ENCODE data around the gene RAB27A. TPM values are rescaled to one million over a fixed set of nuclear protein-coding genes. Genes with fewer than 3 reads are reported as not detected.

Gene RAB27A
- polyA plus RNA-seq, 1 of the 3 experiments (the other 2 are of a cell fraction): 9.6 TPM

DNA sequence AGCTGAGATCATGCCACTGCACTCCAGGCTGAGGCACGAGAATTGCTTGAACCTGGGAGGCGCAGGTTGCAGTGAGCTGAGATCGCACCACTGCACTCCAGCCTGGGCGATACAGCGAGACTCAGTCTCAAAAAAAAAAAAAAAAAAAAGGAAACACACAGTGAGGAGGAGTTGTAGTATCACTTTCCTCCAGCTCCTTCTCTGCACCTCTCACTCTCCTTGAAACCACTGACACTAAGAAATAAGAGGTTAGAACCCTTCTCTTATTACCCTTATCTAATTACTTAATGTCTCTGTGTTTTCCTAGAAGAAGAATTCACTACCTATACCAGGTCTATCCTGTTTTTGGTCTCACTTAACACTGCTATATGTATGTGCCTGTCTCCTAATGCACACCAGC lies 31.7 kb downstream of the RAB27A start:
- TF ChIP-seq GABPA (IDR thresholded peaks at IDR 0.05; ENCODE audit: low read depth) (no peak), JUND (IDR thresholded peaks at IDR 0.05) (no peak), FOXM1 (IDR thresholded peaks at IDR 0.05; ENCODE audit: low read depth) (no peak), RXRA (IDR thresholded peaks at IDR 0.05; ENCODE audit: borderline replicate concordance, low read depth) (no peak)
- TF ChIP-seq, protein P1, sequence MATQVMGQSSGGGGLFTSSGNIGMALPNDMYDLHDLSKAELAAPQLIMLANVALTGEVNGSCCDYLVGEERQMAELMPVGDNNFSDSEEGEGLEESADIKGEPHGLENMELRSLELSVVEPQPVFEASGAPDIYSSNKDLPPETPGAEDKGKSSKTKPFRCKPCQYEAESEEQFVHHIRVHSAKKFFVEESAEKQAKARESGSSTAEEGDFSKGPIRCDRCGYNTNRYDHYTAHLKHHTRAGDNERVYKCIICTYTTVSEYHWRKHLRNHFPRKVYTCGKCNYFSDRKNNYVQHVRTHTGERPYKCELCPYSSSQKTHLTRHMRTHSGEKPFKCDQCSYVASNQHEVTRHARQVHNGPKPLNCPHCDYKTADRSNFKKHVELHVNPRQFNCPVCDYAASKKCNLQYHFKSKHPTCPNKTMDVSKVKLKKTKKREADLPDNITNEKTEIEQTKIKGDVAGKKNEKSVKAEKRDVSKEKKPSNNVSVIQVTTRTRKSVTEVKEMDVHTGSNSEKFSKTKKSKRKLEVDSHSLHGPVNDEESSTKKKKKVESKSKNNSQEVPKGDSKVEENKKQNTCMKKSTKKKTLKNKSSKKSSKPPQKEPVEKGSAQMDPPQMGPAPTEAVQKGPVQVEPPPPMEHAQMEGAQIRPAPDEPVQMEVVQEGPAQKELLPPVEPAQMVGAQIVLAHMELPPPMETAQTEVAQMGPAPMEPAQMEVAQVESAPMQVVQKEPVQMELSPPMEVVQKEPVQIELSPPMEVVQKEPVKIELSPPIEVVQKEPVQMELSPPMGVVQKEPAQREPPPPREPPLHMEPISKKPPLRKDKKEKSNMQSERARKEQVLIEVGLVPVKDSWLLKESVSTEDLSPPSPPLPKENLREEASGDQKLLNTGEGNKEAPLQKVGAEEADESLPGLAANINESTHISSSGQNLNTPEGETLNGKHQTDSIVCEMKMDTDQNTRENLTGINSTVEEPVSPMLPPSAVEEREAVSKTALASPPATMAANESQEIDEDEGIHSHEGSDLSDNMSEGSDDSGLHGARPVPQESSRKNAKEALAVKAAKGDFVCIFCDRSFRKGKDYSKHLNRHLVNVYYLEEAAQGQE (IDR thresholded peaks at IDR 0.05; ENCODE audit: low read depth, low read length): no peak
- no peak overlapping the region for H2AFZ ChIP-seq (ENCODE audit: low read depth)
- H3K9me3 ChIP-seq: no peaks in the 10 kb centered on the region
- POLR2A ChIA-PET: no interaction called here
- DNase-seq: no peak
- H3K4me3 ChIP-seq (ENCODE audit: low read depth in 2 of 2, low read length in 1 of 2): no peak overlapping the region
- H3K4me2 ChIP-seq: no peak overlapping the region
- H3K79me2 ChIP-seq (ENCODE audit: insufficient read depth): no peaks in the 10 kb centered on the region
- H3K36me3 ChIP-seq (replicated peaks in 1 of 2; ENCODE audit: control insufficient read depth in 1 of 2, insufficient read depth in 2 of 2, low read length in 1 of 2): no peaks in the 10 kb centered on the region
- WGBS (ENCODE audit: low lambda C conversion rate): 98% methylated on average over 5 of the region's 5 CpGs
- H3K27ac ChIP-seq (ENCODE audit: low read depth in 2 of 2, low read length in 1 of 2): no peak overlapping the region
- H4K20me1 ChIP-seq (ENCODE audit: insufficient read depth): no peaks in the 10 kb centered on the region
- H3K9me2 ChIP-seq: no peaks in the 10 kb centered on the region
- no peak overlapping the region for H3K9ac ChIP-seq
- peaks cover 4% of the 10 kb centered on the region for H3F3A ChIP-seq (replicated peaks; ENCODE audit: insufficient read depth)
- CTCF ChIA-PET: interaction anchor here (0.9 kb wide), 1 partner anchor 24 kb away, joined by 3 read pairs; no protein-coding TSS in a partner anchor
- no peaks in the 10 kb centered on the region for H3K27me3 ChIP-seq (ENCODE audit: insufficient read depth)
- H3K4me1 ChIP-seq (ENCODE audit: control insufficient read depth in 1 of 2, insufficient read depth in 2 of 2, low read depth in 1 of 2, low read length in 1 of 2): peaks cover 0 to 7% of the 10 kb centered on the region in 2 experiments; a peak in 1 of 4 replicates

DNA sequence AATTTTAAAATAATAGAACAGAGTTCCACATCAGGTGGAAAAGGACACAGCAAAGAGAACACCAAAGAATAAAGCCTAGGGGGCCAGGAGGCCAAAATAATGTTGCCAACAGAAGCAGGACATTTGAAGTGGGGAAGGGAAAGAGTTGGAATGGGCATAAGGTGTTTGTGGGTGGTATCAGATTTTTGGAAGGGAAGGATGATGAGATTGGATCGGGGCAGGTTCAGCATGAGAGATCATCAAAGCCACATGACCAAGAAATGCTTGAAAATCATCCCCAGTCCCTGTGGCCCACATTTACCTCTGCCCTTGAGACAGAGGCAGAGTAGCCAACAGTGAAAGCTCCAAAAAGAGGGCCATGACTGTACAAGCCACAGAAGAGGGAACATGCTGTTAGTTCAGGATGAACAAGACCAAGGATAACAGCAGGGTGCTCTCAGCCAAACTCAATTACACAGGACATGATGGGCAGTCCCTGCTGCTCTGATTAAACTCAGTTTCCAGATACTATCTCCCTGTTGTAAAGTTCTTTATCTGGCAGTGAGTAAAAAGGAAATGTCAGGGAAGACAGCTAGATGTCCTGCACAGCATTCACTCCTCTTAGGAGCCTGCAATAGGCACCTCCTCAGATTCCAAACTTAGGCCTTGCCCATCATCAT lies 32.5 kb downstream of the RAB27A start:
- H3K36me3 ChIP-seq (replicated peaks in 1 of 2; ENCODE audit: control insufficient read depth in 1 of 2, insufficient read depth in 2 of 2, low read length in 1 of 2): no peaks in the 10 kb centered on the region
- 100% methylated on average over 1 of the region's 1 CpG for WGBS (ENCODE audit: low lambda C conversion rate)

More for the DNA sequence above, 32.5 kb downstream of the RAB27A start:
- Histone ChIP-seq H3K27ac (ENCODE audit: low read depth in 2 of 2, low read length in 1 of 2) (no peak overlapping the region; a peak in 1 of 4 replicates), H3F3A (replicated peaks; ENCODE audit: insufficient read depth) (peaks cover 4% of the 10 kb centered on the region), H3K4me1 (ENCODE audit: control insufficient read depth in 1 of 2, insufficient read depth in 2 of 2, low read depth in 1 of 2, low read length in 1 of 2) (peaks cover 0 to 7% of the 10 kb centered on the region in 2 experiments; a peak in 1 of 4 replicates), H4K20me1 (ENCODE audit: insufficient read depth) (no peaks in the 10 kb centered on the region), H3K4me2 (no peak overlapping the region), H3K4me3 (ENCODE audit: low read depth in 2 of 2, low read length in 1 of 2) (no peak overlapping the region), H3K9me3 (no peaks in the 10 kb centered on the region), H2AFZ (ENCODE audit: low read depth) (no peak overlapping the region), H3K79me2 (ENCODE audit: insufficient read depth) (no peaks in the 10 kb centered on the region), H3K27me3 (ENCODE audit: insufficient read depth) (no peaks in the 10 kb centered on the region), H3K9ac (no peak overlapping the region), H3K9me2 (no peaks in the 10 kb centered on the region)
- peak; percentile 44 for TF ChIP-seq GATA2 (CRISPR knock-in tag; IDR thresholded peaks at IDR 0.05)
- TF ChIP-seq SIN3A (IDR thresholded peaks at IDR 0.05; ENCODE audit: borderline replicate concordance, low read depth, low read length): no peak
- DNase-seq: no peak
- ChIA-PET CTCF (interaction anchor here (0.9 to 2.7 kb wide), 3 partner anchors 12 to 34 kb away, joined by 3 to 6 read pairs (median 6); no protein-coding TSS in a partner anchor), POLR2A (no interaction called here)
